ENCODE data around the gene NFU1.

NFU1 gene

DNA sequence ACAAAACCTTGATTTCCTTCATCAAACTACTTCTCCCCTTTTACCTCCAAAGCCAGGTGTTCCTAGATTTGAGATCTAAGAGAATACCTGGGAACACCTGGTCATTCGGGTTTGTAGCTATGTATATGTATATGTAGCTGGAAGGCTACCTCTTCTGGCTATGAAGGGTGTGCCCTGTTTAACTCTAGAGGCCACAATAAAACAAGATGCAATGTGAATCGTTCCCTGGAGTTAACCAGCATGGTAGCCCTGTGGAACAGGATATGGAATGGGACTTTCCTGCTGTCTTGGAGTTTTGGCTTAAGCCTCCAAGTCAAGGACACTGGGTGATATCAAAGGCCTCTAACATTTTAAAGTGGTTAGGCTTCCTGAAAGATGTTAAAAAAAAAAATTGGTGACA lies 17.7 kb upstream of the NFU1 start (continued):
- TF ChIP-seq, protein P1, sequence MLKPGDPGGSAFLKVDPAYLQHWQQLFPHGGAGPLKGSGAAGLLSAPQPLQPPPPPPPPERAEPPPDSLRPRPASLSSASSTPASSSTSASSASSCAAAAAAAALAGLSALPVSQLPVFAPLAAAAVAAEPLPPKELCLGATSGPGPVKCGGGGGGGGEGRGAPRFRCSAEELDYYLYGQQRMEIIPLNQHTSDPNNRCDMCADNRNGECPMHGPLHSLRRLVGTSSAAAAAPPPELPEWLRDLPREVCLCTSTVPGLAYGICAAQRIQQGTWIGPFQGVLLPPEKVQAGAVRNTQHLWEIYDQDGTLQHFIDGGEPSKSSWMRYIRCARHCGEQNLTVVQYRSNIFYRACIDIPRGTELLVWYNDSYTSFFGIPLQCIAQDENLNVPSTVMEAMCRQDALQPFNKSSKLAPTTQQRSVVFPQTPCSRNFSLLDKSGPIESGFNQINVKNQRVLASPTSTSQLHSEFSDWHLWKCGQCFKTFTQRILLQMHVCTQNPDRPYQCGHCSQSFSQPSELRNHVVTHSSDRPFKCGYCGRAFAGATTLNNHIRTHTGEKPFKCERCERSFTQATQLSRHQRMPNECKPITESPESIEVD (tag by site-specific recombination; IDR thresholded peaks at IDR 0.05): no peak
- TF ChIP-seq TCF7L2 (IDR thresholded peaks at IDR 0.05; ENCODE audit: borderline replicate concordance, low read depth, low read length) (no peak), ZNF174 (tag by site-specific recombination; IDR thresholded peaks at IDR 0.05) (no peak), MEIS1 (CRISPR knock-in tag; IDR thresholded peaks at IDR 0.05; ENCODE audit: borderline replicate concordance) (no peak), ZNF10 (tag by site-specific recombination; IDR thresholded peaks at IDR 0.05) (no peak), ZNF548 (tag by site-specific recombination; IDR thresholded peaks at IDR 0.05) (no peak), ZFHX2 (tag by site-specific recombination; conservative IDR thresholded peaks at IDR 0.05) (no peak), KLF1 (tag by site-specific recombination; IDR thresholded peaks at IDR 0.05) (no peak)
- TF ChIP-seq, protein P2, sequence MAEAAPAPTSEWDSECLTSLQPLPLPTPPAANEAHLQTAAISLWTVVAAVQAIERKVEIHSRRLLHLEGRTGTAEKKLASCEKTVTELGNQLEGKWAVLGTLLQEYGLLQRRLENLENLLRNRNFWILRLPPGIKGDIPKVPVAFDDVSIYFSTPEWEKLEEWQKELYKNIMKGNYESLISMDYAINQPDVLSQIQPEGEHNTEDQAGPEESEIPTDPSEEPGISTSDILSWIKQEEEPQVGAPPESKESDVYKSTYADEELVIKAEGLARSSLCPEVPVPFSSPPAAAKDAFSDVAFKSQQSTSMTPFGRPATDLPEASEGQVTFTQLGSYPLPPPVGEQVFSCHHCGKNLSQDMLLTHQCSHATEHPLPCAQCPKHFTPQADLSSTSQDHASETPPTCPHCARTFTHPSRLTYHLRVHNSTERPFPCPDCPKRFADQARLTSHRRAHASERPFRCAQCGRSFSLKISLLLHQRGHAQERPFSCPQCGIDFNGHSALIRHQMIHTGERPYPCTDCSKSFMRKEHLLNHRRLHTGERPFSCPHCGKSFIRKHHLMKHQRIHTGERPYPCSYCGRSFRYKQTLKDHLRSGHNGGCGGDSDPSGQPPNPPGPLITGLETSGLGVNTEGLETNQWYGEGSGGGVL (tag by site-specific recombination; IDR thresholded peaks at IDR 0.05): no peak

DNA sequence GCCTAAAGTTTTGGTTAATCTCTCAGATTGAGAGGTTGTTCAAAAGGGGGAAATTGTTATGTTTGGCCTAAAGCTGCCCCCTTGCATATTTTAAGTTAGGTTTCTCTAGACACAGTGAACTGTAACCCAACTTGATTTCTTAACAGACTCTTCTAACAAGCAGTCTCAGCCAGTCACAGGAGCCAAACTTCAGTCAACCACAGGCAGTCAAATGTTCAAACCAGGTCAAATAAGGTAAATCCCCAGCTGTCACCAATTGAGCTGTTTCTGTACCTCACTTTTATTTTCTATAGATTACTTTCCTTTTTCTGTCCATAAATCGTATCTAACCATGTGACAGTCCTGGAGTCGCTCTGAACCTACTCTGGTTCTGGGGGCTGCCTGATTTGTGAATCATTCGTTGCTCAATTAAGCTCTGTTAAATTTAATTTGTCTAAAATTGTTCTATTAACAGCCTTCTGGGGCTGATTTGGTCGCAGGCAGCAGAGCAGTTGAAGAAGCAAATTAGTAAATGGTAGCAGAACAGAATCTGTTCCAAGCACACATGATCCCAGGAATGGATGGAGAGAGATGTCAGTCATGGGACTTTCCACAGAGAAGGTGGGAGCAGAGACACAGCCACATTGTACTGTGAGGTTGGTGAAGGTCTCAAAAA lies 16.4 kb upstream of the NFU1 start:
- Histone ChIP-seq H3K9me3 (ENCODE audit: control insufficient read depth, insufficient read depth, low read depth, low read length) (no peaks in the 10 kb centered on the region), H3K36me3 (ENCODE audit: control insufficient read depth in 2 of 2, insufficient read depth in 1 of 2, low read length in 2 of 2) (no peaks in the 10 kb centered on the region), H3K4me3 (ENCODE audit: low read depth, low read length) (no peak overlapping the region), H3K4me1 (ENCODE audit: control insufficient read depth, insufficient read depth, low read length) (peaks cover 4% of the 10 kb centered on the region; the same call in 1 of the 2 replicates), H3K27ac (ENCODE audit: extremely low read depth, low read depth, low read length) (no peak overlapping the region)
- TF ChIP-seq KLF16 (tag by site-specific recombination; IDR thresholded peaks at IDR 0.05) (no peak), ZNF585B (tag by site-specific recombination; IDR thresholded peaks at IDR 0.05) (no peak), ZNF501 (tag by site-specific recombination; IDR thresholded peaks at IDR 0.05) (no peak), ZNF248 (tag by site-specific recombination; IDR thresholded peaks at IDR 0.05) (no peak), ZBTB8A (tag by site-specific recombination; IDR thresholded peaks at IDR 0.05) (no peak), ZFHX2 (tag by site-specific recombination; conservative IDR thresholded peaks at IDR 0.05) (no peak), ZNF473 (tag by site-specific recombination; IDR thresholded peaks at IDR 0.05) (no peak), OVOL3 (tag by site-specific recombination; IDR thresholded peaks at IDR 0.05) (no peak)
- TF ChIP-seq, protein P3, sequence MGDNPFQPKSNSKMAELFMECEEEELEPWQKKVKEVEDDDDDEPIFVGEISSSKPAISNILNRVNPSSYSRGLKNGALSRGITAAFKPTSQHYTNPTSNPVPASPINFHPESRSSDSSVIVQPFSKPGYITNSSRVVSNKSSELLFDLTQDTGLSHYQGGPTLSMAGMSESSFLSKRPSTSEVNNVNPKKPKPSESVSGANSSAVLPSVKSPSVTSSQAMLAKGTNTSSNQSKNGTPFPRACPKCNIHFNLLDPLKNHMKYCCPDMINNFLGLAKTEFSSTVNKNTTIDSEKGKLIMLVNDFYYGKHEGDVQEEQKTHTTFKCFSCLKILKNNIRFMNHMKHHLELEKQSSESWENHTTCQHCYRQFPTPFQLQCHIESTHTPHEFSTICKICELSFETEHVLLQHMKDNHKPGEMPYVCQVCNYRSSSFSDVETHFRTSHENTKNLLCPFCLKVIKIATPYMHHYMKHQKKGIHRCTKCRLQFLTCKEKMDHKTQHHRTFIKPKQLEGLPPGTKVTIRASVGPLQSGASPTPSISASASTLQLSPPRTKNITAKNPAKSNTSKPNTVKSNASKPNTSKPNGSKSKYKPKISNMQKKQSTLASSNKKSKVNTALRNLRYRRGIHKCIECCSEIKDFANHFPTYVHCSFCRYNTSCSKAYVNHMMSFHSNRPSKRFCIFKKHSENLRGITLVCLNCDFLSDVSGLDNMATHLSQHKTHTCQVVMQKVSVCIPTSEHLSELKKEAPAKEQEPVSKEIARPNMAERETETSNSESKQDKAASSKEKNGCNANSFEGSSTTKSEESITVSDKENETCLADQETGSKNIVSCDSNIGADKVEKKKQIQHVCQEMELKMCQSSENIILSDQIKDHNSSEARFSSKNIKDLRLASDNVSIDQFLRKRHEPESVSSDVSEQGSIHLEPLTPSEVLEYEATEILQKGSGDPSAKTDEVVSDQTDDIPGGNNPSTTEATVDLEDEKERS (tag by site-specific recombination; IDR thresholded peaks at IDR 0.05): no peak
- TF ChIP-seq, protein P4, sequence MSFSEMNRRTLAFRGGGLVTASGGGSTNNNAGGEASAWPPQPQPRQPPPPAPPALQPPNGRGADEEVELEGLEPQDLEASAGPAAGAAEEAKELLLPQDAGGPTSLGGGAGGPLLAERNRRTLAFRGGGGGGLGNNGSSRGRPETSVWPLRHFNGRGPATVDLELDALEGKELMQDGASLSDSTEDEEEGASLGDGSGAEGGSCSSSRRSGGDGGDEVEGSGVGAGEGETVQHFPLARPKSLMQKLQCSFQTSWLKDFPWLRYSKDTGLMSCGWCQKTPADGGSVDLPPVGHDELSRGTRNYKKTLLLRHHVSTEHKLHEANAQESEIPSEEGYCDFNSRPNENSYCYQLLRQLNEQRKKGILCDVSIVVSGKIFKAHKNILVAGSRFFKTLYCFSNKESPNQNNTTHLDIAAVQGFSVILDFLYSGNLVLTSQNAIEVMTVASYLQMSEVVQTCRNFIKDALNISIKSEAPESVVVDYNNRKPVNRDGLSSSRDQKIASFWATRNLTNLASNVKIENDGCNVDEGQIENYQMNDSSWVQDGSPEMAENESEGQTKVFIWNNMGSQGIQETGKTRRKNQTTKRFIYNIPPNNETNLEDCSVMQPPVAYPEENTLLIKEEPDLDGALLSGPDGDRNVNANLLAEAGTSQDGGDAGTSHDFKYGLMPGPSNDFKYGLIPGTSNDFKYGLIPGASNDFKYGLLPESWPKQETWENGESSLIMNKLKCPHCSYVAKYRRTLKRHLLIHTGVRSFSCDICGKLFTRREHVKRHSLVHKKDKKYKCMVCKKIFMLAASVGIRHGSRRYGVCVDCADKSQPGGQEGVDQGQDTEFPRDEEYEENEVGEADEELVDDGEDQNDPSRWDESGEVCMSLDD (tag by site-specific recombination; IDR thresholded peaks at IDR 0.05): no peak
- POLR2A ChIA-PET: no interaction called here
- CTCF ChIA-PET: interaction anchor here (0.7 kb wide), 1 partner anchor 112 kb away, joined by 3 read pairs; no protein-coding TSS in a partner anchor
